GDM1 (cell line): ENCODE data around the gene GGACT.
"Not testable (repeated sequence)": the region's sequence is repeated elsewhere in the genome, so short reads cannot be mapped to it uniquely, and the experiment has no call there.

ENCODE experiments used
- DNase-seq: peaks from one replicate; lab custom pipeline; 2025; lab: John Stamatoyannopoulos, UW

The GGACT gene

DNA sequence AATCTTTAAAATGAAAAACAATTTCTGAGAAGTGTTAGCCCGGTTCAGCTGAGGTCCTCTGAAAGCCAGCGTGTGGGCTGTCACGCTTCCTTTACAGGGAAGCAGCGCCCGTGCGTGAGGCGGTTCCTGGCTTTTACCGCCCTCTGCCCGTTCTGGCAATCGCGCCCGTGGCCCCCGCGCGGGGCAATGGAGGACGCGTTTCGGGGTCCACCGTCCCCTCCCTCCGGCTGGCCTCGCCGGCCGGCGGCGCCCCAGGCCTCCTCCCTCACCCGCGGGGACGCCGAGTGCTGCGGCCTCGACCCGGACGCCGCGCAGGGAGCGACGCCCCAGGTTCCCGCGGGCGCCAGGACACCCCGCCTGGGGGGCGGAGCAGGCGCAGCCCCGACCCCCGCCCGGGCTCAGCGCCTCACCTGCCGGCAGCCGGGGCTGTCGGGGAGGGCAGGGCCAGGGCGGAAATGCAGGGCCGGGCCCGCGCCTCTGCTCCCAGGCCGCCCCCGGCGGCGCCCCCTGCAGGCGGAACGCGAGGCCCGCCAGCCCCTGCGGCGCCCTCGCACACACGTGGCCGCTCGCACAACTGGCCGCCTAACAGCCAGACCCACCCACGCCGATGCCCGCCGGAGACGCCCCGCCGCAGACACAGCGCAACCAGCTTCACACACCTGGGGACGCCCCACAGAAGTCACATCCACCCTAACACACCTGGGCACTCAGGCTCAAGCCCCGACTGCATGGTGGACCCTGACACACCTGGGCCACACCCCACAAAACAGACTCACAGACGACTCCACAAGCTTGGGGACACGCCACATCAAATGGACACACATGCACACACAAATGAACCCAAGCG, at the start of gene GGACT:
GGACT (minus strand) TSS at position 459 of the 847 bp plus-strand sequence. CDS start 56,198 bp downstream, outside the sequence.
- DNase-seq: peak; percentile 68

- no peak for DNase-seq
Measured at GRCh38 chr13:100637796-100638195, 49.2 kb upstream of the GGACT start.

GRCh38 chr13:100637380-100637779, 48.8 kb upstream of the GGACT start:
- no peak for DNase-seq

DNA sequence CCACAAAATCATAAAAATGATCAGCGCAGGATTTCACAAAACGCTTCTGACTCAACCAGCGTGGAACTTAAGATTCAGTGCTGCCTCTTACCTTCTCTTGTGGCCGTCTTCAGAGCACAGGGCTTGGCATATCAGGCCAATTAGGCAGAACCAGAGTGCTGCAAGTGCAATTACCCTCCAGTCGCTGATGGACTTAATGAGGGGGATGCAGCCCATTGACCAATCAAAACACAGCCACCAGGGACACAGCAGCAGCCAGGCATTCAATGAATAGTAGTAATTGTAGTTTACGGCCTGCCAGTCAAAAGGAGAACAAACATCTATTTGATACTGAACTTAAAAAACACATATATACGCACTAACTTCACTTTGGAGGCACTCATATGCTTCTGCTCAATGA, 47.9 kb upstream of the GGACT start:
- DNase-seq: no peak

- DNase-seq: no peak
Measured at GRCh38 chr13:100636004-100636403, 47.4 kb upstream of the GGACT start.

DNA sequence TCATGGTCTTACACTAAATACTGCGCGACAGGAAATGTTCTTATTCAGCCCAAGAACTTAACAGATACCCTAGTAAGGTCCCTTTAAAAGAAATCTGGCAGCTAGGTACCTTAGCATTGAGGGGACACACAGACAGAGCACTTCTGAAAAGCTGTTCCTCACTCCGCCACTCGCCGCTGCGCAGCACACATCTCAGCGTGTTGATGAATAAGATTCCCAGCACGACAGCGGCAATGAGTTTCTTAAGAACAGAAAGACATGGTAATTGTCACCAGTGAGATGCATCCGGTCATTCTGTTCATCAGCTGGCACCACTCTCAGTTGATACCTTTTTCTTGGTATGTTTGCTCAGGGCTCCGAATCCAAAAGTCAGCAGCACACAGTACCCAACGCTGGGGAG, 46.1 kb upstream of the GGACT start:
- DNase-seq: no peak

- no peak for DNase-seq
Measured at GRCh38 chr13:100633461-100633860, 44.9 kb upstream of the GGACT start.

GRCh38 chr13:100630555-100630954, 42.0 kb upstream of the GGACT start:
- DNase-seq: no peak

DNA sequence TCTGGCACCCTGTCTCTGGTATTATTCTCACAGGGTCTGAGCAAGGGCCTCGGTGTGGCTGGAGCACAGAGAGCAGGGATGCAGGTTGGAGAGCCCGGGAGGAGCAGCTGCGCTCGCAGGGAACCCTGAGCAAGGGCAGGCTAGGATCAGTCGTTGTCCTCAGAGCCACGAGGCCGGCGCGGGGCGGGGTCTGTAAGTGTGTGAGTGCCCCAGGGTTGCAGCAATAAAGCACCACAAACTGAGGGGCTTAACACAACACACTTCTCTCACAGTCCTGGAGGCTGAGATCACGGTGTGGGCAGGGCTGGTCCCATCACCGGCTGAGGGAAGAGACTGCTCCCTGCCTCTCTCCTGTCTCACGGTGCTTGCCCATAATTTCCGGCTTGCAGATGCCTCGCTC, 38.5 kb upstream of the GGACT start:
- DNase-seq: no peak

- DNase-seq: no peak
Measured at GRCh38 chr13:100625447-100625846, 36.9 kb upstream of the GGACT start.

- DNase-seq: no peak
Measured at GRCh38 chr13:100620792-100621191, 32.2 kb upstream of the GGACT start.

GRCh38 chr13:100619940-100620339, 31.4 kb upstream of the GGACT start:
- no peak for DNase-seq

DNA sequence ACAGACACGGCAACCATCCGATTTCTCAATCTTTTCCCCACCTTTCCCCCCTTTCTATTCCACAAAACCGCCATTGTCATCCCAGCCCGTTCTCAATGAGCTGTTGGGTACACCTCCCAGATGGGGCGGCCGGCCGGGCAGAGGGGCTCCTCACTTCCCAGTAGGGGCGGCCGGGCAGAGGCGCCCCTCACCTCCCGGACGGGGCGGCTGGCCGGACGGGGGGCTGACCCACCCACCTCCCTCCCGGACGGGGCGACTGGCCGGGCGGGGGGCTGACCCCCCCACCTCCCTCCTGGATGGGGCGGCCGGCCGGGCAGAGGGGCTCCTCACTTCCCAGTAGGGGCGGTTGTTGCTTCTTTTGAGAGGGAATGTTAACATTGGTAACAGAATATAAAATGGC, 30.3 kb upstream of the GGACT start:
- DNase-seq: not testable (repeated sequence)

- no peak for DNase-seq
Measured at GRCh38 chr13:100613031-100613430, 24.4 kb upstream of the GGACT start.

DNA sequence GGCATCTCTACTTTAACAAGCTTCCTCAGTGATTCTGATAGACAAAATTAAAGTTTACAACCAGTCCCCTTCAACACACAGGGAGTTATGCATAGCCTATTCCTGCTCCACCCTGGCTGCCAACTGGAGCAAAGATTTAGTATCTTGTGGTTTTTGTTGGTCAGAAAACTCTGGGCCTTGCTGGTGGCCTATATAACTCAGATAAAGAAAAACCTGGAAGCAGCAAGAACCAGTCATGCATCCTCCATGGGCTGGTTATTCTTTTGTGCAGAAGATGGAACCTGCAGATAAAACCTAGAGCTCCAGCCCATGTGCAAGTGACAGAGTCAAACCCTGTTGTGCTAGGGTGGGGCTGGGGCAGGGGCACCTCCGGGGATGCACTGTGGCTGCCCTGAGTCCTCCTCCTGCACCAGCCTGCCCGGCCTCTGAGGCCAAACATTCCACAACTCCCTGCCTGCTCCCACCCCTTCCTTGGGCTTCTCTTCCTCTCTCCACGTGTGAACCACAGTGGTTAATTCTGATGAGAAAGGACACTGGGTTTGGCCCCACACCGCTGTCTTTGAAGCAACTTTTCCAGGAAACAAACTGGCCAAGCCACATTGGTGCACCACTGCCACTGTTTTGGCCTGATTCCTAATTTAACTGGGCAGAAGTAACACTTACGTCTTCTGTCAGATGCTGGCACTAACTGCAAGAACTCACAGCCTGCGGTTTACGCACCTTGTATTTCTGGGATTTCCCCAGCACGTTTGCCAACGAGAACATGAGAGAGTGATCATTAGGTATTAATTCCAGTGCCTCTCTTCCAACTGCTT, 23.3 kb upstream of the GGACT start:
- DNase-seq: no peak

DNA sequence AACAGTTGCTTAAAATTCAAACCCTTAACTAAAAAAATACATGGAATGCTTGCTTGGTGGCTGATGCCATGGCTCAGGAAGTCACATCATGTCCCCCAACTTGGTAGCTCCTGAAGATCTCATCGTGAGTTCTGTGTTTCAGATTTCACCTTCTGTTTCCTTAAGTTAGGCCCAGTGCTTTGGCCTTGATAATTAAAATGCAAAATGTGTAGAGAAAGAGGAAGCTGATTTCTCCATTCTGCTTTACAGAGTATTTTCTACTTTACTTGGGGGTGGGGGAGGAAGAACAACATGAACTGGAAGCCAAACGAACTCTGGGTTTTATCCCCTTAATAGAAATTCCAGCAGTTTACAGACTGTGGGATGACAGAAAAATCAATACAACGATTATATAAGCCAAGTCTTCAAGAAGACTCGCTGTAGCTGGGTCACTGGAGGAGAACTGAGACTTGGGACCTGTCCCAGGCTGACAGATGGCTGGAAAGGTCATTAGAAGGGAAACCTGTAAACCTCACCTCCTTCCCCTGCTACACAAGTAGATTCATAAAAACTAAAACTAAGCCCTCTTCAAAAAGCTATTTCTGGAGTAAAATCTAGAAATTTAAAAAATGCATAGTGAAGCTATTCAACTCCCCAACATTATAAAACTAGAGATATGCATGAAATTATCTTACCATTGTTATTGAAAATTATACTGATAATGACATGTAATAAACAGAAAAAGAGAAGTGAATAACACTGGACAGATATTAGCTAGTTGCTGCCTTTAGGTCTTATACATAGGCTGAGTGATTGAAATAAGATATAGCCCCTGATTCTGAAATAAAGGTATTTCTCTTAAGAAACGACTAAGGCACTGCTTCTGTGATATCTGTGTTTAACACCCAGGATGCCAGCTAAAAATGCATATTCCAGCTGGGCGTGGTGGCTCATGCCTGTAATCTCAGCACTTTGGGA, 22.1 kb upstream of the GGACT start:
- DNase-seq: peak; percentile 49

- DNase-seq: no peak
Measured at GRCh38 chr13:100608906-100609305, 20.3 kb upstream of the GGACT start.

DNA sequence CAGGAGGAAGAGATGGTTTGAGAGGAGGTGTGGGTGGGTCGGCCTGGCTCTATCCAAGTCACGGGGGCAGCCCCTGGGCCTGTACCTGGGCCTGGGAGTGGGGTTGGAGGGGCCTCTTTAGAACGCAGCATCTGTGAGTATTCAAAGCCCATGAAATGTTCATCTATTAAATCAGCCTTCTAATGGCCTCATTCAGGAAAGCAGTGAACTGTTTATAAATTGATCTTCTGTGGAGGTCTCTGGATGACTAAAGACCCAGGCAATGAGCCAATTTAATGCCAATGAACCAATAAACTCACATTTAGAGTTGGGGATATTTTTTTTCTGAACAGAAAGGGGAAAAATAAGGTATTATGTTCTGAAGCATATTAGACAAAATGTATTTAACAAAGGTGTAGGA, 19.9 kb upstream of the GGACT start:
- no peak for DNase-seq

DNA sequence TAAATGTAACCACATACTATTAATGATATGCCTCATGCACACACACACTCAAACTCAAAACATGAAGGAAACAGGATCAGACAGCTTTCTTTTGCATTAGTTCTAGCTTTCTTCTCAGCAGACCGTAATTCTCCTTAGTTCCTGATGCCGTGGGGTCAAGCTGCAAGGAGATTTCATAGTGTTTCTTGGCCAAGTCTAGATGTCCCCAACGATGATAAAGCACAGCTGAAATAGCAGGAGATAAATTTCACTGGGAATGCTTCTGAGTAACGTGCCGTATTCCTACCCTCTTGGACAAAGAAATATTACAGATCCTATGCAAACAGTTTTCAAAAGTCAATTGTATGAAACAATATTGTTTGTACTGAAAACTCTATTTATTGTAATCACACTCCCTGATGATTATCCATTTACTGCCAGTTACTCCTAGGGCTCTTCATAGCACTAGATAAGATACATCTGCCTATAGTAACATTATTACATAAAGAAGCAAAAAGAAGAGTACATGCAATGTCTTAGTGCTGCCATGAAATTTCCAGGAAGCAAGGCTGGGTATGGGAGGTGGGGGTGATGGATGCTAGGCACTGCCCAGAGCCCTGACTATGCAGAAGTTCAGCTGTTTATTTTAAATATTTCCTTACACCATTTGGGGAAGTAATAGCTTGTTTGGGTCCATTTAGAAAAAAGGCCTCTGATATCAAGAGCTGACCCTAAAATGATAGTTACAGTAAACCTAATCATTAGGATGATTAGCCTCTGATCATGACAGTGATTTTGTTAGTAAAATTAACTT, 16.5 kb upstream of the GGACT start:
- DNase-seq: no peak

- DNase-seq: no peak
Measured at GRCh38 chr13:100602493-100603111, 14.0 kb upstream of the GGACT start.

GRCh38 chr13:100601716-100602115, 13.1 kb upstream of the GGACT start:
- no peak for DNase-seq
